Stimulated activated CD8-positive, alpha-beta memory T cell treated with anti-CD3 and anti-CD28 coated beads, Interleukin-12 subunit alpha, Interleukin-12 subunit beta, amount 100 ng/mL, for 24 hours (primary cell): ENCODE results near the gene DNMT3A.

Source experiments
- DNase-seq: peaks from one replicate; pipeline ENCODE4 v3.0.0-alpha.2; 2020; ENCODE audit errors: extremely low read depth

DNMT3A gene

DNA sequence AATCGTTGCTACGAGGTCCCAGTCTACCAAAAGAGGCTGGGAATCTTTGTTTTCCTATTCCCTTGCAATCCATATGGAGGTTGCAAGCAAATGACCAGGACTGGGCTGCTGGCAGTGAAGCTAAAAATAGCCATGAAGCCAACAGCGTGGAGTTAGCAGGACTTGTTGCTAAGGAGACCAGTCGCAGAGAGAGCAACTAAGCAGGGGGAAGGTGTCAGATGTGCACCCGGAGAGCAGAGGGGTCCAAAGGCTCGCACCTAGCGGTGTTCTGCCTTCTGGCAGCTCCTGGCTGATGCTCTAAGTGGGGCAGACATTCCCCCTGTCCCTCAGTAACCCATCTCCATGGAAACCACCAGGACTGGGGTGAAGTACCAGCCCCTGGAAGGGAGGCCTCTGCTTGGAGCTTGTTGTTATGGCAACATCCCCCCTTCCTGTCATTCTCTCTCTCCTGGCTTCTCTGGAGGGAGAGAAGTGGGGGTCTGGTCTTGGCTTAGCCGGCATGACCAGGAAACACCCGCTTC is 84.6 kb downstream of the DNMT3A start:
- DNase-seq = no peak

DNA sequence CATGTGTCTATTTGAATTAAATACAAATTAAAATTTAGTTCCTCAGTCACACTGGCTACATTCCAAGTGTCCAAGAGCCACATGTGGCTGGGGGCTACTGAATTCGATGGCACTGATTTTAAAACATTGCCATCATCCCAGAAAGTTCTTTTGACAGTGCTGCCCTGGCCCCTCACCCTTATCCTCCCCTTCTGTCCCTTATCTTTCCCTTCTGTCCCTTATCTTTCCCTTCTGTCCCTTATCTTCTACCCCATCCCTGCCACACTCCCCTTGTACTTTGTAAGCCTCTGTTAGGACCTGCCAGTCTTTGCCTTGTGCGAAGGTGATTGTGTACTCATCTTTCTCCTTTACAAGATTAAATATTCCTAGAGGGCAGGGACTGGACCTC is 85.2 kb downstream of the DNMT3A start:
- DNase-seq = no peak

GRCh38 chr2:25255745-25256487 is 85.8 kb downstream of the DNMT3A start:
- no peak for DNase-seq

- DNase-seq = no peak
These were observed 86.8 kb downstream of the DNMT3A start for GRCh38 chr2:25254961-25255360.

DNA sequence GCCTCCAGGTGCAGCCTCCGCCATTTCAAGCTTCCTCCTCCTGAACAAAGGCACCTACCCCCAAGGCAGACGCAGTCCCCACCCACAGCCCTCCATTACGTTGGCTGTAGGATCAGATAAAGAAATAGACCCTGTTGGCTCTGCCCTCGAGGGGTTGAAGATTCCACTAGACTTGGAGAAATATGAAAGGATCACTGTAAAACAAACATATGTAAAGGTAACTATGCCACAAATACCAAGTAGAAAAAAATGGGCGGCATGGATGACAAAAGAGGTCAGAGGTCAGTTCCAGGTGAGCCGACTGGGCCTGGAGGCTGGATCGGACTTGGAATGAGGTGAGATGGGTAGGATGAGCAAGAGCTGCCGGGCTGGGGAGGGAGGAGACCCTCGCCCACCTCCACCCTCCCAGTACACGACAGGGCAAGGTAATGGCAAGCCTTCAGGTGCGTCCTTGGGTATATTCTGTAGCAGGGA is 88.5 kb downstream of the DNMT3A start:
- DNase-seq = no peak

DNA sequence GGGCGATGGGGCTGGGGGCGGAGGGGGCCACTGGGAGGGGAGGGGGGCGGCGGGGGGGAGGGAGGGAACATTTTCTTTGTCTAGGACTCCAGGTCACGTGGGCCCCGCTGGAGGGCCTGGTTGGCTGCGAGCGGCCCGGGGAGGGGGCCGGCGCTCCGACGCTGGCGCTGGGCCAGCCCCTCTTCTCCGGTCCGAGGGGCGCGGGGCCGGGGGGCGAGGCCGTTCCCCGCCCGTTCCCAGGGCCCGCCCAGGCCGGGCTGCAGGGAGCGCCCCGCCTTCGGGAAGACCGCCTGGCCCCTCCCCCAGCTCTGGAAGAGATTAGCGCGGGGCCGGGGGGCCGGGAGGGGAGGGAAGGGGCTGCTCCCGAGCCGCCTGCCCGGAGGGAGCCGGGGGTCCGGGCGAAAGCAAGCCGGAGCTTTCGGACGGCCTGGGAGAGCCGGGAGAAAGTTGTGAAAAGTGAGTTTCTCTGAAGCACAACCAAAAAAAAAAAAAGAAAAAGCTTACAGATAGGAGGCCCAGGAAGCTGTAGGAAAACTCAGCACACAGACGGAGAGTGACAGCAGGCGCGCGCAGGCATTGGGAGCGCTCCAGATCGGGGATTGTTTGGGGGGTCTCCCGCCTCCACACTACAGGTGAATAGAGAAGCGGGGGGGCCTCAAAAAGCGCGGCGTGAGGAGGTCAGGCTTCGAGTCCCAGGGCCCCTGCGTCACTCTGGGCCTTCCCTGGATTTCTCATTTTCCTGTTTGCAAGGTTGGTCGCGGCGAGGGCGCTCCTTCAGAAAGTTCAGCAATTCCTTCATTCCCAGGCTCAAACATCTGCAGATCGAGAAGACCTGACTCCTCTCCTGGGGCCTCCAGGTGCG is 89.2 kb downstream of the DNMT3A start:
- no peak for DNase-seq

DNA sequence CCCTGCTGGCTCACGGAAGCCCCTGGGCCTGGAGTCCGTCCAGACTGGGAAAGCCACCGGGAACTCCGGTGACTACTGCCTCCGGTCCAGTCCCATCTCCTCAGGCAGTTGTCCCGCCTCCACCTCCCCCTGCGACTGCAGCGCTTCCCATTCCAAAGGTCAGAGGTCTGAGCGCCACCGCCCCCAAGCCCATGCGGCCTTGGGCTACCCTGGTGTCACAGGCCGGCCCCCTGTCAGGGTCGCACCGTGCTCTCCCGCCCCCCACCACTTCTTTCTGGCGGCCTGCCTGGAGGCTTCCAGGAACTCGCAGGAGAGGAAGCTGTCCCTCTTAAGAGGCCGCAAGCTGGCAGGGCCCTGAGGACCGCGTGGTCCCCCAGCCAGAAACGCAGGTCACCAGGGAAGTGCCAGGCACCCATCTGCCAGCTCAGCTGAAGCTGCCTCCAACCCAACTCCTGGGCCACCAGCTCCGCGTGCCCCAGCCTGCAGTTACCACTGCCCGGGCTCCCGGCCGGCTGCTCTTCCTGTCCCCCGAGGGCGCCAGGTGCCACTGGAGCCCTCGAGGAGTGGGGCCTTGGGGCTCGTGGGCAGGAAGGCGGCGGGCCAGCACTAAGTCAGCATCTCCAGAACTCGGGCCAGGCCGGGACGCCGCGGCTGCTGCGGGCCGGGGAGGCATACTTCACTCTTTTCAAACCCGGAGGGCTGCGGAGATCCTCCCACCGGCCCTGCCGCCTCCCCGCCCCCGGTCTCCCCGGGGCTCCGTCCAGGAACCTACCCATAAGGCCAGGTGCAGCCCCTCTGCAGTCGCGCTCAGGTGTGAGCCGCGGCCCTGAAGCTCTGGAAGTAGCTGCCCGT is 90.1 kb downstream of the DNMT3A start:
- DNase-seq = no peak

DNA sequence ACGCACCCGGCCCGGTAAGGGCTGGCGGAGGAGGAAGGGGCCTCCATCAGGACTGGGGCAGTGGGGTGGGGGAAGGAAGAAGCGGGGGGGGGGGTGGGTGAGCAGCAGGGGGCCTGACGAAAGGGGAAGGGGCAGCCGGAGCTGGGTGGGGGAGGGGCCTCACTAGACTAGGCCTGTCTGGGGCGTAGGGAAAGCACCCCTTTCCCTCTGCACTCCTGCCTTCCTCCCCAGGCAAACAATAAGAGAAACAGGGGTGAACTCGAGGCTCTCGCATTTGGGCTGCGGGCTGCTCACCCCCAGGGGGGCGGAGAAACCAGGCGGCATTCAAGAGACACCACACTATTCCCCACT is 90.7 kb downstream of the DNMT3A start:
- no peak for DNase-seq

DNA sequence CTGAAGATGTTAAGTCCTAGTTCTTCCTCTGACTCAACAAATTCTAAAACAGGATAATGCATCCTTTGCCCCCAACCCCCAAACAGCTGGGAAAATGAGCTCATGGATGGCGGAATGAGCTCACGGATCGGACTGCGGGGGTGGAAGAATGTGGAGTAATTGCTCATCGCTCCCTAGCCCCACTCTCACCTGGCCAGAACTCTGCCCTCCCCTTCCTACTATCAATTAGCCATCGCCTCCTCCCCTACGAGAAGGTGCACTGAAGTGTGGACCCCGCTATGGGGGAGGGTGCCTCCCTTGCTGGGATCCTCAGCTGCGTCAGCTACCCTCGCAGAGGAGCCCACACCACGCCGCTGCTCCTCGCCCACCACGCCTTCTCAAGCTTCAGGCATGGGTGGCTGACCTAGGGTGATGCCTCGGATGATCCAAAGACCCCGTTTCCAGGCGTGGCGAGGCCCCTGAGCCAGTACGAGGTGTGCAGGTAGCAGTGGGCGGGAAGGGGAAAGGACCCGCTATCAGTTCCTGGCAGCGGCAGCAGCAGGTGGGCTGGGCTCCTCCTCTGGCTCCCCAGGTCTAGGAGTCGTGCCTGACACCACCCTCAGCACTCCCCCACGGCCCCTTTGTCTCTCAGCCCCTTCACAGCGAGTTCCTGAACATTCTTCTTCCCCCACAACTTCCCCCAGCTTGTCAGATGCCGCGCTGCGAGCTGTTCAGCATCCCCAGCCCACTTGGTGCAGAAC is 91.2 kb downstream of the DNMT3A start:
- DNase-seq = no peak

GRCh38 chr2:25249785-25250184 is 91.9 kb downstream of the DNMT3A start:
- no peak for DNase-seq

DNA sequence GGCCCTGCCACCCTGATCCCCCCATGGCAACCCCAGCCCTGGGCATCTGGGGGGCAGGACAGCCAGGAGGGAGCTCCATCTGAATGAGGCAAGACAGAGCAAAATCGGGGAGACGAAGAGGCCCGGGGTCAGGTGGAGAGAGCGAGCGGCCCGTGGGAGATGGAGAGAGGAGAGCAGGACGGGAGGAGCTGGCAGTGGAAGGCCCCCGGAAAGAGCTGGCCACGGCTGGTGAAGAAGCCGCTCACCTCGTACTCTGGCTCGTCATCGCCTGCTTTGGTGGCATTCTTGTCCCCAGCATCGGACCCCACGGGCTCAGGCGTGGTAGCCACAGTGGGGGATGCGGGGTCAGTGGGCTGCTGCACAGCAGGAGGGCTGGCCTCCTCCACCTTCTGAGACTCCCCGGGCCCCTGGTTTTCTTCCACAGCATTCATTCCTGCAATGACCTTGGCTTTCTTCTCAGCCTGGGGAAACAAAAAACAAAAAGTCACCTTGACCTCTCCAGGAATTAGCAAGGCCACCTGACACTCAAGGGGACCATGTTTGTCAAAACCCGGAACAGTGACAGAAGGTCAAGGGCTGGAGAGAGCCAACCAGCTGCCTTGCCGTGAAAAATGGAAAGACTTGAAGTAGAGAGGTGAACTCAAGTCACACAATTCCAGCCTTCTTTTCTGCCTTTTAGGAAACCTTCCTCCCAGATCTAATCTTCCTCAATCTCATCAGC is 93.8 kb downstream of the DNMT3A start:
- no peak for DNase-seq

- DNase-seq = no peak
These were observed 95.0 kb downstream of the DNMT3A start for GRCh38 chr2:25246558-25247290.

DNA sequence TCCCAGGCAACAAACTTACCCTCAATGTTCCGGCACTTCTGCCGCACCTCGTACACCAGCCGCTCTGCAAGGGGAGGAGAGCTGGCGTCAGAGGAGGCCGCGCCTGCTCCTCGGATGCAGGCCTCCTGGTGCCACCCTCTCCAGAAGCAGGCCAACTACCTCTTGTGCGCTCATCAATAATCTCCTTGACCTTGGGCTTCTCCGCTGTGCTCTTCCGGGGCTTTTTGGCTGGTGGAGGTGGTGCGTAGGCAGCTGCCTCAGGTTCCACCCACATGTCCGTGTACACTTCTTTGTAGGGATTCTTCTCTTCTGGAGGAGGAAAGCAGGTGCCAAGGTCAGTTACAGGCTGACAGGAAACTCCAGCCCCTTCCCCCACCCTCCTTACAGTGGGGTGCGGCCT is 95.7 kb downstream of the DNMT3A start:
- DNase-seq = no peak

- no peak for DNase-seq
These were observed 96.6 kb downstream of the DNMT3A start for GRCh38 chr2:25245141-25245540.

GRCh38 chr2:25243995-25244394 is 97.7 kb downstream of the DNMT3A start:
- DNase-seq = no peak

GRCh38 chr2:25241452-25241851 is 100.3 kb downstream of the DNMT3A start:
- no peak for DNase-seq

- no peak for DNase-seq
These were observed 101.1 kb downstream of the DNMT3A start for GRCh38 chr2:25240636-25241035.

DNA sequence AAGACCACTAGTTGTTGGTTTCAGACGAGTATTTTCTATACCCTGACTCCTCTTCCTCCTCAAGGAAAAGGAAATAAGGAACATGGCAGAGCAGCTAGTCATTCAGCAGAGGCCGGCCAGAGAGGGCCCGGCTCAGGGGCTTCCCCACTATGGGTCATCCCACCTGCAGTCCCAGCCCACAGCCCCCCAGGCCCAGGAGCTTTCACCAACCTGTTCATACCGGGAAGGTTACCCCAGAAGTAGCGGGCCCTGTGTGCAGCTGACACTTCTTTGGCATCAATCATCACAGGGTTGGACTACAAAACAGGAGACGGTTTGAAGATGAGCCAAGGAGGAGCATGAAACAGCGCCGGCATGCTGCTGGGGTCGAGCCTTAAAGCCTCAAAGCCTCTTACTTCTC is 102.8 kb downstream of the DNMT3A start:
- no peak for DNase-seq

DNA sequence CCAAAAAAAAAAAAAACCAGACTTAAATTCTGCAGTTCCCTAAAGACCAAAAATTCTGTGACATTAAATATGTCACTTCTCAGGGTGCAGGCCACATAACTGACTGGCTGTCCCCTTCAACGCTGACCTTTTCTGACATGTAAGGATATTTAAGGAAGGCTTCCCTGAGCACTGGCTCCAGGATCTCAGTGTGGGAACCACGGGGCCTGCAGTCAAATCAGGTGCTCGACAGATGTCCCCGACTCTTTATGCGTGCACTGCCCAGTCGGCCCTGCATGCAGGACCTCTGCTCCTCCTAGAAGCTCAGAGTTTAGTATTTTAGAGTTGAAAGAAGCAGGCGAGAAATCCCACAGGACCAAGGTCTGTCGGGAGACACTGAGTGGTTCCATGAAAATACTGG is 104.0 kb downstream of the DNMT3A start:
- DNase-seq = no peak

DNA sequence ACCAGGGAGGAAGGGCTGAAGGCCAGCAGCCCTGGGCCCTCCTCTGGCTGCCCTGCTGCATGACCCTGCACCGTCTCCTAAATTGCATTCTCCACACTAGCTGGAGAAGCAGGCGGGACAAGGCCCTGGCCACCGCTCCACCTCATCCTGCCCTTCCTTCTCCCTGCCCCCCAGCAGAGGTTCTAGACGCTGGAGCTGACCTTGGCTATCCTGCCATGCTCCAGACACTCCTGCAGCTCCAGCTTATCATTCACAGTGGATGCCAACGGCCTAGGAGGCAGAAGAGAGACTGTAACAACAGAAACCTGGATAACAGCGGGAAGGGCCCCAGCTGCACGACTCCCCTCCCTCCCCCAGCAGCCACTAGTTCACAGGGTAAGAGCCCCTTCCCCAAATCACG is 105.0 kb downstream of the DNMT3A start:
- no peak for DNase-seq
